GM12878 (cell line): ENCODE results near the gene ID4. TPM values are rescaled to one million over a fixed set of nuclear protein-coding genes. Genes with fewer than 3 reads are reported as not detected.

ENCODE experiments used
- ATAC-seq: fragments of 200-7000 bp; cut with Tn5 transposase; 3 replicates; pipeline ENCODE4 v1.9.1; 2020; ENCODE audit warnings: mild to moderate bottlenecking, moderate library complexity
- BruUV-seq: library from RNA; stranded (reverse); fragments of 400-500 nt; replicated peaks from 2 replicates; lab custom pipeline; 2021; lab: Mats Ljungman, UMichigan
- CTCF ChIA-PET: fragments of 300-600 bp; sonication (Branson Sonifier 250); formaldehyde crosslinking; extraction: SDS; loops from one replicate; lab custom pipeline; 2021; ENCODE audit warnings: inconsistent platforms; lab: Yijun Ruan, JAX
- POLR2A ChIA-PET: fragments of 350-600 bp; formaldehyde crosslinking; extraction: SDS; loops from one replicate; lab custom pipeline; 2021; ENCODE audit warnings: inconsistent platforms; lab: Charles Lee
- RAD21 ChIA-PET: fragments of 300-600 bp; sonication (Branson Sonifier 250); formaldehyde crosslinking; loops from one replicate; lab custom pipeline; 2023; ENCODE audit warnings: antibody characterized with exemption; ENCODE audit not compliant: unreplicated experiment; lab: Charles Lee
- SMC1A ChIA-PET: fragments of 300-600 bp; sonication (Branson Sonifier 250); formaldehyde crosslinking; loops from one replicate; lab custom pipeline; 2023; ENCODE audit not compliant: unreplicated experiment, uncharacterized antibody; lab: Charles Lee
- DNase-seq: peaks from one replicate; pipeline ENCODE4 v3.0.0-alpha.2; 2011; ENCODE audit warnings: low read depth, low spot score
- FAIRE-seq: peaks from 3 replicates; lab custom pipeline; 2011; peaks lifted over from hg19 to GRCh38; lab: Jason Lieb, UNC
- H2AFZ ChIP-seq: 2 replicates; pipeline ENCODE4 v1.6.0; 2011; ENCODE audit warnings: low read depth, low read length, control low read depth; ENCODE audit not compliant: control insufficient read depth
- H3K27ac ChIP-seq: 2 replicates; pipeline ENCODE4 v1.5.1; 2011; ENCODE audit warnings: control low read depth; ENCODE audit not compliant: control insufficient read depth, insufficient read depth
- H3K27me3 ChIP-seq, 2 experiments: replicated peaks in 1 of 2; 2 replicates each; pipeline versions ENCODE4 v1.6.0 to v1.6.1; 2011; ENCODE audit warnings: low read length in 1 of 2; ENCODE audit not compliant: control insufficient read depth in 2 of 2, insufficient read depth in 2 of 2
- H3K36me3 ChIP-seq, 2 experiments: 2 replicates each; pipeline ENCODE4 v1.5.1; 2011; ENCODE audit warnings: low read length in 1 of 2; ENCODE audit not compliant: control insufficient read depth in 2 of 2, insufficient read depth in 2 of 2
- H3K4me1 ChIP-seq: 2 replicates; pipeline ENCODE4 v1.6.1; 2011; ENCODE audit warnings: mild to moderate bottlenecking, low read length, moderate library complexity, mixed read lengths; ENCODE audit not compliant: control insufficient read depth, insufficient read depth
- H3K4me2 ChIP-seq: 2 replicates; pipeline ENCODE4 v1.6.0; 2011; ENCODE audit warnings: control low read depth; ENCODE audit not compliant: control insufficient read depth, insufficient read depth
- H3K4me3 ChIP-seq: fragments of 200-600 bp; sonication (generic); 2 replicates; pipeline ENCODE4 v1.5.1; 2016
- H3K79me2 ChIP-seq: 2 replicates; pipeline ENCODE4 v1.6.0; 2011; ENCODE audit warnings: low read length; ENCODE audit not compliant: control insufficient read depth, insufficient read depth
- H3K9ac ChIP-seq: 2 replicates; pipeline ENCODE4 v1.8.0; 2011; ENCODE audit warnings: low read length, control low read depth, mixed read lengths; ENCODE audit not compliant: control insufficient read depth, insufficient read depth
- H3K9me3 ChIP-seq: replicated peaks from 3 replicates; pipeline ENCODE4 v1.5.1; 2011; ENCODE audit warnings: mild to moderate bottlenecking, low read length; ENCODE audit not compliant: control insufficient read depth, insufficient read depth
- H4K20me1 ChIP-seq: 2 replicates; pipeline ENCODE4 v1.6.0; 2011; ENCODE audit not compliant: control insufficient read depth, insufficient read depth
- ATF3 ChIP-seq: IDR thresholded peaks from 2 replicates; pipeline ENCODE4 v1.6.1; 2011; ENCODE audit warnings: low read depth, mild to moderate bottlenecking, low read length, moderate library complexity, borderline replicate concordance; ENCODE audit errors: extremely low read depth
- BACH1 ChIP-seq: fragments of 450-650 bp; IDR thresholded peaks from 2 replicates; pipeline ENCODE4 v1.6.1; 2017; ENCODE audit warnings: mild to moderate bottlenecking, borderline replicate concordance
- CHD1 ChIP-seq: IDR thresholded peaks from 2 replicates; pipeline ENCODE4 v1.6.1; 2012; ENCODE audit warnings: low read depth, low read length, improper control_type of control experiment
- EED ChIP-seq: sonication (generic); IDR thresholded peaks from 2 replicates; pipeline ENCODE4 v1.6.1; 2016; ENCODE audit warnings: antibody characterized with exemption, low read depth
- EP300 ChIP-seq, 2 experiments: fragments of 150-350 bp in 1 of 2; IDR thresholded peaks; 2 replicates each; pipeline ENCODE4 v1.6.1; 2011 to 2012; ENCODE audit warnings: low read depth in 2 of 2, low read length in 2 of 2, borderline replicate concordance in 1 of 2, improper control_type of control experiment in 1 of 2, inconsistent platforms in 1 of 2; ENCODE audit not compliant: control insufficient read depth in 1 of 2
- HCFC1 ChIP-seq: fragments of 150-350 bp; IDR thresholded peaks from 2 replicates; pipeline ENCODE4 v1.6.1; 2014; ENCODE audit warnings: low read length
- KDM1A ChIP-seq: fragments of 200-600 bp; sonication (generic); IDR thresholded peaks from 2 replicates; pipeline ENCODE4 v1.6.1; 2016; ENCODE audit warnings: borderline replicate concordance
- KLF5 ChIP-seq: fragments of 450-650 bp; IDR thresholded peaks from 2 replicates; pipeline ENCODE4 v1.6.1; 2014; ENCODE audit warnings: mild to moderate bottlenecking; ENCODE audit not compliant: partially characterized antibody
- MTA2 ChIP-seq: fragments of 450-650 bp; IDR thresholded peaks from 2 replicates; pipeline ENCODE4 v1.6.1; 2016; ENCODE audit warnings: low read depth, mild to moderate bottlenecking, moderate library complexity
- MYC ChIP-seq: IDR thresholded peaks from 2 replicates; pipeline ENCODE4 v1.6.1; 2011; ENCODE audit warnings: mild to moderate bottlenecking, low read length, moderate library complexity, inconsistent platforms; ENCODE audit not compliant: insufficient read depth, insufficient replicate concordance, insufficient read length, severe bottlenecking
- NFYB ChIP-seq: IDR thresholded peaks from 2 replicates; pipeline ENCODE4 v1.6.1; 2011; ENCODE audit warnings: low read depth, mild to moderate bottlenecking, low read length, improper control_type of control experiment, moderate library complexity; ENCODE audit not compliant: insufficient read depth
- NR2F1 ChIP-seq: fragments of 450-650 bp; conservative IDR thresholded peaks from 2 replicates; pipeline ENCODE4 v1.6.1; 2017; ENCODE audit warnings: mild to moderate bottlenecking
- NRF1 ChIP-seq: conservative IDR thresholded peaks from 2 replicates; pipeline ENCODE4 v1.6.1; 2011; ENCODE audit warnings: mild to moderate bottlenecking, low read depth, low read length, improper control_type of control experiment
- POLR2AphosphoS5 ChIP-seq: IDR thresholded peaks from 2 replicates; pipeline ENCODE4 v1.6.1; 2011; ENCODE audit warnings: mild to moderate bottlenecking, low read length, inconsistent platforms
- SIX5 ChIP-seq: IDR thresholded peaks from 2 replicates; pipeline ENCODE4 v1.6.1; 2011; ENCODE audit warnings: mild to moderate bottlenecking, low read depth, low read length, moderate library complexity; ENCODE audit not compliant: severe bottlenecking
- SP1 ChIP-seq: IDR thresholded peaks from one replicate; pipeline ENCODE4 v1.6.1; 2011; ENCODE audit warnings: low read depth, low read length
- SPI1 ChIP-seq: IDR thresholded peaks from 2 replicates; pipeline ENCODE4 v1.6.1; 2011; ENCODE audit warnings: low read depth, mild to moderate bottlenecking, low read length, moderate library complexity, borderline replicate concordance; ENCODE audit not compliant: insufficient read depth
- TCF12 ChIP-seq: IDR thresholded peaks from 2 replicates; pipeline ENCODE4 v1.6.1; 2011; ENCODE audit warnings: low read depth, mild to moderate bottlenecking, low read length
- TCF3 ChIP-seq: IDR thresholded peaks from 2 replicates; pipeline ENCODE4 v1.6.1; 2012; ENCODE audit warnings: low read depth, mild to moderate bottlenecking, low read length, borderline replicate concordance; ENCODE audit not compliant: insufficient read depth
- WGBS: methylation state at CpG from one replicate; pipeline ENCODE4 v1.1.6; 2016; ENCODE audit warnings: low lambda C conversion rate; ENCODE audit not compliant: insufficient replicate concordance, insufficient coverage; ENCODE audit errors: missing lambda C conversion rate; 5-methylcytosine and 5-hydroxymethylcytosine counted together
- in situ Hi-C: fragments of 300-500 bp; cut with MboI; formaldehyde crosslinking; loops from 9 replicates; pipeline ENCODE4 v1.14.3; 2018; ENCODE audit warnings: mixed read lengths
- intact Hi-C: fragments of 100-400 bp; cut with micrococcal nuclease; formaldehyde crosslinking; loops from one replicate; pipeline ENCODE4 v1.14.2; 2022; ENCODE audit not compliant: unreplicated experiment
- polyA plus RNA-seq, 11 experiments: library from polyadenylated mRNA; depleted of rRNA in 4 of 11; unstranded in 6 of 11; stranded (reverse) in 5 of 11; fragments of >200 nt; fragmentation: Nextera tagmentation in 4 of 11; fragmentation: Illumina TruSeq in 1 of 11; extraction: Ambion mirVana in 4 of 11; extraction: Trizol in 1 of 11; gene quantifications; 1 replicate in 1 of 11; 2 replicates in 10 of 11; pipeline versions ENCODE4 v1.2.1 to v1.2.3, GENCODE V29; 2011 to 2016; ENCODE audit warnings: inconsistent platforms in 2 of 11, missing spikeins in 2 of 11, low read depth in 1 of 11
- total RNA-seq, 4 experiments: library from RNA; depleted of rRNA in 3 of 4; stranded (reverse); fragments of >200 nt in 3 of 4; fragmentation: Illumina TruSeq in 1 of 4; extraction: Trizol in 1 of 4; gene quantifications; 2 replicates each; pipeline versions ENCODE4 v1.2.1 to v1.2.3, GENCODE V29; 2013 to 2021

Gene ID4
- total and polyA plus RNA-seq, 10 of the 15 experiments (the other 5 are each of a cell fraction or from before 2014, with no cell fraction given), result 0.09 TPM; not detected in 9

DNA sequence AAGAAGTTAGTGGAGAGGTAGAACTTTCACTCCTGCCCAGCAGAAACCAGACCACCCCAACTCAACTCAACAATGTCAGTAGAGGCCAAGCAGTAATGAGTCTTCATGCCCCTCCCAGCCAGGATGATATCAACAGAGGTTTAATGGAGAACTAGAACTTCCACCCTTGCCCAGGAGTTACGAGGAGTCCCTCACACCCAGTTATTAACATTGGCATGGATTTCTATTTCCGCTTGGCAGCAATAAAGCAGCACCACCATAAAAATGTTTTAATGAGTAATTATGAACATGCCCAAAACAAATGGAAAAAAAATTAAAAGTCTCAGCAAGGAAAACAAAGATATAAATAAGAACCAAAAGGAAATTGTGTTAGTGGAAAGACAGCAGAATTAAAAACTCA lies 40.7 kb upstream of the ID4 start:
- Histone ChIP-seq H3K79me2 (no peaks in the 10 kb centered on the region), H3K4me2 (no peak overlapping the region), H3K4me1 (no peaks in the 10 kb centered on the region), H2AFZ (no peak overlapping the region), H3K9me3 (no peaks in the 10 kb centered on the region), H3K9ac (no peak overlapping the region), H3K27ac (no peak overlapping the region), H4K20me1 (no peaks in the 10 kb centered on the region), H3K27me3 (no peaks in the 10 kb centered on the region), H3K36me3 (no peaks in the 10 kb centered on the region), H3K4me3 (no peak overlapping the region)
- in situ Hi-C loops, result no loop called here
- ChIA-PET POLR2A (no interaction called here), RAD21 (no interaction called here), SMC1A (no interaction called here), CTCF (no interaction called here)
- DNase-seq (no peak), ATAC-seq (no peak), FAIRE-seq (no peak)
- 37% methylated on average over 2 of the region's 2 CpGs for WGBS
- BruUV-seq, result no TSS peak
- intact Hi-C loops, result no loop called here
- no peak for TF ChIP-seq SPI1
- no peak for TF ChIP-seq NRF1
- no peak for TF ChIP-seq MTA2
- no peak for TF ChIP-seq KDM1A
- no peak for TF ChIP-seq EED
- no peak for TF ChIP-seq NR2F1
- no peak for TF ChIP-seq POLR2AphosphoS5
- TF ChIP-seq SIX5, result no peak
- no peak for TF ChIP-seq MYC
- TF ChIP-seq ATF3, result no peak
- TF ChIP-seq TCF12, result no peak
- no peak for TF ChIP-seq EP300 (IDR thresholded peaks at IDR 0.05; ENCODE audit: borderline replicate concordance in 1 of 2, control insufficient read depth in 1 of 2, low read depth in 2 of 2, low read length in 2 of 2)
- no peak for TF ChIP-seq HCFC1
- TF ChIP-seq CHD1, result no peak
- TF ChIP-seq BACH1, result no peak
- TF ChIP-seq NFYB, result no peak
- no peak for TF ChIP-seq KLF5
- no peak for TF ChIP-seq TCF3
- TF ChIP-seq SP1, result no peak
